HepG2 (cell line): ENCODE results near the gene CD24. TPM values are rescaled to one million over a fixed set of nuclear protein-coding genes. Genes with fewer than 3 reads are reported as not detected.

Experiments
- ARNT ChIP-seq: fragments of 450-650 bp; IDR thresholded peaks from 2 replicates; pipeline ENCODE4 v1.6.1; 2017
- HNRNPUL1 ChIP-seq: fragments of 200-400 bp; formaldehyde crosslinking; IDR thresholded peaks from 2 replicates; pipeline ENCODE4 v1.6.1; 2017; ENCODE audit warnings: low read depth, mild to moderate bottlenecking, low read length, moderate library complexity
- MAFG ChIP-seq: sonication (generic); formaldehyde crosslinking; IDR thresholded peaks from 2 replicates; pipeline ENCODE4 v1.5.1; 2020; ENCODE audit warnings: mild to moderate bottlenecking, missing genetic modification reagents
- MEIS1 ChIP-seq: sonication (generic); formaldehyde crosslinking; IDR thresholded peaks from 2 replicates; pipeline ENCODE4 v1.9.0; 2021; ENCODE audit warnings: mild to moderate bottlenecking, missing genetic modification reagents, moderate library complexity, borderline replicate concordance
- NR2F1 ChIP-seq, 2 experiments: fragments of 450-650 bp in 1 of 2; formaldehyde crosslinking in 1 of 2; IDR thresholded peaks; 2 replicates each; pipeline versions ENCODE4 v1.5.0 to v1.6.1; 2016 to 2020; ENCODE audit warnings: mild to moderate bottlenecking in 1 of 2, missing compliant biosample characterization in 1 of 2, missing genetic modification reagents in 1 of 2, moderate library complexity in 1 of 2
- PBX2 ChIP-seq: IDR thresholded peaks from 2 replicates; pipeline ENCODE4 v1.6.1; 2016; ENCODE audit warnings: control low read depth
- RARG ChIP-seq: sonication (generic); formaldehyde crosslinking; IDR thresholded peaks from 2 replicates; pipeline ENCODE4 v1.4.0; 2020; ENCODE audit warnings: low read depth, mild to moderate bottlenecking, missing genetic modification reagents
- U2AF1 ChIP-seq: fragments of 200-400 bp; formaldehyde crosslinking; optimal IDR thresholded peaks from 2 replicates; pipeline ENCODE3; 2017; ENCODE audit warnings: mild to moderate bottlenecking, low read depth, low read length
- ZBTB7A ChIP-seq: sonication (generic); formaldehyde crosslinking; IDR thresholded peaks from 2 replicates; pipeline ENCODE4 v1.8.0; 2022; ENCODE audit warnings: mild to moderate bottlenecking, missing genetic modification reagents
- ZNF17 ChIP-seq: sonication (generic); formaldehyde crosslinking; IDR thresholded peaks from 2 replicates; pipeline ENCODE4 v1.5.0; 2020; ENCODE audit warnings: mild to moderate bottlenecking, missing genetic modification reagents
- ZNF564 ChIP-seq: sonication (generic); formaldehyde crosslinking; IDR thresholded peaks from 2 replicates; pipeline ENCODE4 v1.8.1; 2023; ENCODE audit warnings: mild to moderate bottlenecking, missing genetic modification reagents
- ZNF629 ChIP-seq: sonication (generic); formaldehyde crosslinking; conservative IDR thresholded peaks from 2 replicates; pipeline ENCODE4 v1.5.0; 2020; ENCODE audit warnings: missing genetic modification reagents
- ZNF678 ChIP-seq: sonication (generic); formaldehyde crosslinking; IDR thresholded peaks from 2 replicates; pipeline ENCODE4 v1.4.0; 2020; ENCODE audit warnings: mild to moderate bottlenecking, missing genetic modification reagents
- ZNF770 ChIP-seq: sonication (generic); formaldehyde crosslinking; IDR thresholded peaks from 2 replicates; pipeline ENCODE4 v1.5.0; 2020; ENCODE audit warnings: mild to moderate bottlenecking, missing genetic modification reagents
- polyA plus RNA-seq, 8 experiments: library from polyadenylated mRNA; depleted of rRNA in 3 of 8; stranded (reverse) in 7 of 8; unstranded in 1 of 8; fragments of >200 nt; fragmentation: Illumina TruSeq in 4 of 8; extraction: Trizol in 4 of 8; gene quantifications; 2 replicates each; pipeline versions ENCODE4 v1.2.1 to v1.2.3, GENCODE V29; 2011 to 2016; ENCODE audit warnings: low read depth in 4 of 8, missing spikeins in 1 of 8, mixed read lengths in 1 of 8; ENCODE audit not compliant: insufficient read depth in 1 of 8
- total RNA-seq, 5 experiments: library from RNA; depleted of rRNA; stranded (reverse); fragments of >200 nt; fragmentation: Illumina TruSeq; extraction: Trizol; gene quantifications; 2 replicates each; pipeline ENCODE4 v1.2.3, GENCODE V29; 2016; ENCODE audit warnings: low read depth in 1 of 5
- TF ChIP-seq, protein P1 (sequence below): sonication (generic); IDR thresholded peaks from 2 replicates; pipeline ENCODE4 v1.6.1; 2016; ENCODE audit warnings: low read depth, borderline replicate concordance
- TF ChIP-seq, protein P2 (sequence below): IDR thresholded peaks from 2 replicates; pipeline ENCODE4 v1.6.1; 2018; ENCODE audit warnings: missing genetic modification reagents
- TF ChIP-seq, protein P3 (sequence below): sonication (generic); formaldehyde crosslinking; IDR thresholded peaks from 2 replicates; pipeline ENCODE4 v1.4.0; 2020; ENCODE audit warnings: missing genetic modification reagents, borderline replicate concordance
- TF ChIP-seq, protein P4 (sequence below): IDR thresholded peaks from 2 replicates; pipeline ENCODE4 v1.6.1; 2012; ENCODE audit warnings: low read length, improper control_type of control experiment

CD24 gene
- total and polyA plus RNA-seq, 2 of the 13 experiments (the other 11 are each of a cell fraction or from before 2014, with no cell fraction given), result 11.3 to 30.5 TPM

DNA sequence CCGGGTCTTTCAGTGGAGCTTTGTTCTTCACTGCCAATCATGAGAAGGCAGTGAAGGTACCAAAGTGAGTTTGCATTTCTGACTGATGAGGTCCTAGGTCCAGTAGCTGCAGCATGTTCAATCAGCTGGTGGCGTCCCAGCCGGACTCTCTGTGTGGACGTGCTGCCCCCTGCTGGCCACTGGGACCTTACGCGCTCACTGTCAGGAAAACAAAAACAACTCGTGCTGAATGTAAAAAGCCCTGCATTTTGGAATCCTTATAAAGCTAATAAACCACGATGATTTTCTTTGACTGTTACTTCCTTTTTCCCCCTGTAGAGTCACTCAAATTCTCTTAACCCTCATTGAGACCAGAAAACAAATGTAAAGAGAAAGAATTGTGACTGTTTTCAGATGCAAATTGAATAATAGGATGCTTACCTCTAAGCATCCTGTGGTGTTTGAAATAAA is 4.9 kb upstream of the CD24 start (continued):
- TF ChIP-seq, protein P1, sequence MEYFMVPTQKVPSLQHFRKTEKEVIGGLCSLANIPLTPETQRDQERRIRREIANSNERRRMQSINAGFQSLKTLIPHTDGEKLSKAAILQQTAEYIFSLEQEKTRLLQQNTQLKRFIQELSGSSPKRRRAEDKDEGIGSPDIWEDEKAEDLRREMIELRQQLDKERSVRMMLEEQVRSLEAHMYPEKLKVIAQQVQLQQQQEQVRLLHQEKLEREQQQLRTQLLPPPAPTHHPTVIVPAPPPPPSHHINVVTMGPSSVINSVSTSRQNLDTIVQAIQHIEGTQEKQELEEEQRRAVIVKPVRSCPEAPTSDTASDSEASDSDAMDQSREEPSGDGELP, result peak; percentile 99
- TF ChIP-seq ZNF17 (CRISPR knock-in tag), result no peak
- TF ChIP-seq PBX2, result no peak
- no peak for TF ChIP-seq MEIS1 (CRISPR knock-in tag)
- no peak for TF ChIP-seq ZNF564 (CRISPR knock-in tag)
- TF ChIP-seq, protein P2, sequence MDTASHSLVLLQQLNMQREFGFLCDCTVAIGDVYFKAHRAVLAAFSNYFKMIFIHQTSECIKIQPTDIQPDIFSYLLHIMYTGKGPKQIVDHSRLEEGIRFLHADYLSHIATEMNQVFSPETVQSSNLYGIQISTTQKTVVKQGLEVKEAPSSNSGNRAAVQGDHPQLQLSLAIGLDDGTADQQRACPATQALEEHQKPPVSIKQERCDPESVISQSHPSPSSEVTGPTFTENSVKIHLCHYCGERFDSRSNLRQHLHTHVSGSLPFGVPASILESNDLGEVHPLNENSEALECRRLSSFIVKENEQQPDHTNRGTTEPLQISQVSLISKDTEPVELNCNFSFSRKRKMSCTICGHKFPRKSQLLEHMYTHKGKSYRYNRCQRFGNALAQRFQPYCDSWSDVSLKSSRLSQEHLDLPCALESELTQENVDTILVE (CRISPR knock-in tag), result 0 out of 2 replicates have a peak, but pooled peaks have one; percentile 39
- TF ChIP-seq ZBTB7A, result no peak
- TF ChIP-seq U2AF1, result no peak
- TF ChIP-seq, protein P3, sequence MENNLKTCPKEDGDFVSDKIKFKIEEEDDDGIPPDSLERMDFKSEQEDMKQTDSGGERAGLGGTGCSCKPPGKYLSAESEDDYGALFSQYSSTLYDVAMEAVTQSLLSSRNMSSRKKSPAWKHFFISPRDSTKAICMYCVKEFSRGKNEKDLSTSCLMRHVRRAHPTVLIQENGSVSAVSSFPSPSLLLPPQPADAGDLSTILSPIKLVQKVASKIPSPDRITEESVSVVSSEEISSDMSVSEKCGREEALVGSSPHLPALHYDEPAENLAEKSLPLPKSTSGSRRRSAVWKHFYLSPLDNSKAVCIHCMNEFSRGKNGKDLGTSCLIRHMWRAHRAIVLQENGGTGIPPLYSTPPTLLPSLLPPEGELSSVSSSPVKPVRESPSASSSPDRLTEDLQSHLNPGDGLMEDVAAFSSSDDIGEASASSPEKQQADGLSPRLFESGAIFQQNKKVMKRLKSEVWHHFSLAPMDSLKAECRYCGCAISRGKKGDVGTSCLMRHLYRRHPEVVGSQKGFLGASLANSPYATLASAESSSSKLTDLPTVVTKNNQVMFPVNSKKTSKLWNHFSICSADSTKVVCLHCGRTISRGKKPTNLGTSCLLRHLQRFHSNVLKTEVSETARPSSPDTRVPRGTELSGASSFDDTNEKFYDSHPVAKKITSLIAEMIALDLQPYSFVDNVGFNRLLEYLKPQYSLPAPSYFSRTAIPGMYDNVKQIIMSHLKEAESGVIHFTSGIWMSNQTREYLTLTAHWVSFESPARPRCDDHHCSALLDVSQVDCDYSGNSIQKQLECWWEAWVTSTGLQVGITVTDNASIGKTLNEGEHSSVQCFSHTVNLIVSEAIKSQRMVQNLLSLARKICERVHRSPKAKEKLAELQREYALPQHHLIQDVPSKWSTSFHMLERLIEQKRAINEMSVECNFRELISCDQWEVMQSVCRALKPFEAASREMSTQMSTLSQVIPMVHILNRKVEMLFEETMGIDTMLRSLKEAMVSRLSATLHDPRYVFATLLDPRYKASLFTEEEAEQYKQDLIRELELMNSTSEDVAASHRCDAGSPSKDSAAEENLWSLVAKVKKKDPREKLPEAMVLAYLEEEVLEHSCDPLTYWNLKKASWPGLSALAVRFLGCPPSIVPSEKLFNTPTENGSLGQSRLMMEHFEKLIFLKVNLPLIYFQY (CRISPR knock-in tag), result 0 out of 2 replicates have a peak, but pooled peaks have one; percentile 42
- TF ChIP-seq RARG, result no peak
- no peak for TF ChIP-seq NR2F1 (CRISPR knock-in tag; IDR thresholded peaks at IDR 0.05)
- TF ChIP-seq ARNT, result no peak
- TF ChIP-seq MAFG (CRISPR knock-in tag), result no peak
- TF ChIP-seq, protein P4, sequence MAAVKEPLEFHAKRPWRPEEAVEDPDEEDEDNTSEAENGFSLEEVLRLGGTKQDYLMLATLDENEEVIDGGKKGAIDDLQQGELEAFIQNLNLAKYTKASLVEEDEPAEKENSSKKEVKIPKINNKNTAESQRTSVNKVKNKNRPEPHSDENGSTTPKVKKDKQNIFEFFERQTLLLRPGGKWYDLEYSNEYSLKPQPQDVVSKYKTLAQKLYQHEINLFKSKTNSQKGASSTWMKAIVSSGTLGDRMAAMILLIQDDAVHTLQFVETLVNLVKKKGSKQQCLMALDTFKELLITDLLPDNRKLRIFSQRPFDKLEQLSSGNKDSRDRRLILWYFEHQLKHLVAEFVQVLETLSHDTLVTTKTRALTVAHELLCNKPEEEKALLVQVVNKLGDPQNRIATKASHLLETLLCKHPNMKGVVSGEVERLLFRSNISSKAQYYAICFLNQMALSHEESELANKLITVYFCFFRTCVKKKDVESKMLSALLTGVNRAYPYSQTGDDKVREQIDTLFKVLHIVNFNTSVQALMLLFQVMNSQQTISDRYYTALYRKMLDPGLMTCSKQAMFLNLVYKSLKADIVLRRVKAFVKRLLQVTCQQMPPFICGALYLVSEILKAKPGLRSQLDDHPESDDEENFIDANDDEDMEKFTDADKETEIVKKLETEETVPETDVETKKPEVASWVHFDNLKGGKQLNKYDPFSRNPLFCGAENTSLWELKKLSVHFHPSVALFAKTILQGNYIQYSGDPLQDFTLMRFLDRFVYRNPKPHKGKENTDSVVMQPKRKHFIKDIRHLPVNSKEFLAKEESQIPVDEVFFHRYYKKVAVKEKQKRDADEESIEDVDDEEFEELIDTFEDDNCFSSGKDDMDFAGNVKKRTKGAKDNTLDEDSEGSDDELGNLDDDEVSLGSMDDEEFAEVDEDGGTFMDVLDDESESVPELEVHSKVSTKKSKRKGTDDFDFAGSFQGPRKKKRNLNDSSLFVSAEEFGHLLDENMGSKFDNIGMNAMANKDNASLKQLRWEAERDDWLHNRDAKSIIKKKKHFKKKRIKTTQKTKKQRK, result no peak
- no peak for TF ChIP-seq ZNF770 (CRISPR knock-in tag)
- TF ChIP-seq ZNF629 (CRISPR knock-in tag), result no peak
- TF ChIP-seq HNRNPUL1, result no peak
- no peak for TF ChIP-seq ZNF678
